Fibroblast of pulmonary artery (primary cell): Measurements from ENCODE around the gene CRCP.

Experiments
- DNase-seq: peaks from one replicate; pipeline ENCODE4 v3.0.0-alpha.2; 2010; ENCODE audit warnings: low read depth
- H3K4me3 ChIP-seq: replicated peaks from 2 replicates; pipeline ENCODE4 v1.5.1; 2011; ENCODE audit warnings: low read depth, mild to moderate bottlenecking, control low read depth, low read length, moderate library complexity
- TF ChIP-seq, protein P1 (sequence below): IDR thresholded peaks from 2 replicates; pipeline ENCODE4 v1.5.1; 2011; ENCODE audit warnings: mild to moderate bottlenecking, control low read depth, low read length, inconsistent platforms; ENCODE audit errors: missing control alignments

The CRCP gene

DNA sequence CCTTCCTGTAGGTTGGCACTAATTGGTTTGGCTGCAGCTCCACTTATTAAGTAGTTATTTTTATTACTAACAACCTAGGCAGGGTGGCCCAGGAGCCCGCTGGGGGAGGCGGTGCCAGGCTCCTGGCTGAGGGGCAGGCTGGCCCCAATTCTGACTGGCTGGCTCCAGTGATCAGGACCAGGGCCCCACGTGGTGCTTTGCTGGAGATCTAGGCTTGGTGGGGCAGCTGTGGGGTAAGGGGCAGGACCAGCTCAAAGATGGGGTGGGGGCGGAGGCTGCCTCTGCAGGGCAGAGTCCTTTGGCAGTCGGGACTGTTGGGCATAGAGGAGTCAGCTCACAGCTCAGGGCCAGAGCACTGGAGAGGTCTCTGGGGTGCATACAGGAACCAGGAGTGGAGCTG lies 36.6 kb upstream of the CRCP start:
- H3K4me3 ChIP-seq: no peak overlapping the region
- no peak for DNase-seq
- TF ChIP-seq, protein P1, sequence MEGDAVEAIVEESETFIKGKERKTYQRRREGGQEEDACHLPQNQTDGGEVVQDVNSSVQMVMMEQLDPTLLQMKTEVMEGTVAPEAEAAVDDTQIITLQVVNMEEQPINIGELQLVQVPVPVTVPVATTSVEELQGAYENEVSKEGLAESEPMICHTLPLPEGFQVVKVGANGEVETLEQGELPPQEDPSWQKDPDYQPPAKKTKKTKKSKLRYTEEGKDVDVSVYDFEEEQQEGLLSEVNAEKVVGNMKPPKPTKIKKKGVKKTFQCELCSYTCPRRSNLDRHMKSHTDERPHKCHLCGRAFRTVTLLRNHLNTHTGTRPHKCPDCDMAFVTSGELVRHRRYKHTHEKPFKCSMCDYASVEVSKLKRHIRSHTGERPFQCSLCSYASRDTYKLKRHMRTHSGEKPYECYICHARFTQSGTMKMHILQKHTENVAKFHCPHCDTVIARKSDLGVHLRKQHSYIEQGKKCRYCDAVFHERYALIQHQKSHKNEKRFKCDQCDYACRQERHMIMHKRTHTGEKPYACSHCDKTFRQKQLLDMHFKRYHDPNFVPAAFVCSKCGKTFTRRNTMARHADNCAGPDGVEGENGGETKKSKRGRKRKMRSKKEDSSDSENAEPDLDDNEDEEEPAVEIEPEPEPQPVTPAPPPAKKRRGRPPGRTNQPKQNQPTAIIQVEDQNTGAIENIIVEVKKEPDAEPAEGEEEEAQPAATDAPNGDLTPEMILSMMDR: no peak

DNA sequence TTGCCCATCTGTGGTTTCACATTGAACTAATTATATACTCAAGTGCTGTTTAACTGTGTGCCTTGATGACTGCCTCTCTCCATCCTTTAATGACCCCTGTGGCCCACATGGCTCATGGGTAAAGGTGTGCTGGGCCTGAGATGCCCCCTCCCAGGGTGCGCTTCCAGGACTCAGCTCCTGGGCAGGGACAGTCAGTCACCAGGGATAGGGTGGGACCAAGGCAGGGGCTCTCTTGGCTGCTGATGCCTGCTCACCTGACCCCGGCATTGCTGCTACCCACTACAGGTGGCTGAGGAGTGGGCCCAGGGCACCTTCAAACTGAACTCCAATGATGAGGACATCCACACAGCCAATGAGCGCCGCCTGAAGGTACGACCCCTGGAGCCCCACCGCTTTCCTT lies 32.6 kb upstream of the CRCP start:
- no peak overlapping the region for H3K4me3 ChIP-seq
- TF ChIP-seq, protein P1: no peak
- no peak for DNase-seq

DNA sequence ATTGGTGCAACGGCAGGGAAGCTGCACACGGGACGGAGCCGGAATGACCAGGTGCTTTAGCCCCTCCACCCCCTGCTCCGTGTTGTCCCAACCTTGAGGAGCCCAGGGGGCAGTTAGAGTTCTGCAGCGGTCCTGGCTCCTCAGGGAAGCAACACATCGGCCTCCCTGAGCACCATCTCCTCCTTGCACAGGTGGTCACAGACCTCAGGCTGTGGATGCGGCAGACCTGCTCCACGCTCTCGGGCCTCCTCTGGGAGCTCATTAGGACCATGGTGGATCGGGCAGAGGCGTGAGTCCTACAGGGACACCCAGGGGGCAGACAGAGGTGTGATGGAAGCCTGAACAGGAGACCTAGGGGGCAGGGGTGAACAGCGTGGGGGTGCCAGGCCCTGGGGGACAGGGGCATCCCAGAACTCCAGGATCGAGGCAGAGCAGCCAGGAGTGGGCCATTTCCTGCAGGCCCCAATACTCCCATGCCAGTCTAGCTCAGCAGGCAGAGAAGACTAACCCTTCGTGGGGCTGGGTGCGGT lies 31.7 kb upstream of the CRCP start:
- no peak overlapping the region for H3K4me3 ChIP-seq
- no peak for DNase-seq
- TF ChIP-seq, protein P1: no peak

DNA sequence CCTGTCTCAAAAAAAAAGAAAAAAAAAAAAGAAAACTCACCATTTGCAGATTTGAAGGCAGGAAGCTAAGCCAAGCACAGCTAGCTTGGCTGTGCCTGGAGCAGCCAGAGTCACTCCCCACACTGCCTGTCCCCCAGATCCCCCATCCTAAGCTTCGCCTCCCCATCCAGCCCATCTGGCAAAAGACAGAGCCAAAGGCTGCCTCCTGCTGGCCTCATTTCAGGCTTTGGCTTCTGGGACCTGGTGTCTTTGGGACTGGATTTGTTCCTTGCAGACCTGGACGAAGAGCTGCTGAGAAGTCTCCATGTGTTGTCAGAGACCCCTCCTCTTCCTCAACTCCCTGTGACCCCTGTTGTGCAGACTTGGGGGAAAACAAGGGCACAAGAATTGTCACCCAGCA lies 31.0 kb upstream of the CRCP start:
- no peak overlapping the region for H3K4me3 ChIP-seq
- no peak for DNase-seq
- TF ChIP-seq, protein P1: peak; percentile 4

DNA sequence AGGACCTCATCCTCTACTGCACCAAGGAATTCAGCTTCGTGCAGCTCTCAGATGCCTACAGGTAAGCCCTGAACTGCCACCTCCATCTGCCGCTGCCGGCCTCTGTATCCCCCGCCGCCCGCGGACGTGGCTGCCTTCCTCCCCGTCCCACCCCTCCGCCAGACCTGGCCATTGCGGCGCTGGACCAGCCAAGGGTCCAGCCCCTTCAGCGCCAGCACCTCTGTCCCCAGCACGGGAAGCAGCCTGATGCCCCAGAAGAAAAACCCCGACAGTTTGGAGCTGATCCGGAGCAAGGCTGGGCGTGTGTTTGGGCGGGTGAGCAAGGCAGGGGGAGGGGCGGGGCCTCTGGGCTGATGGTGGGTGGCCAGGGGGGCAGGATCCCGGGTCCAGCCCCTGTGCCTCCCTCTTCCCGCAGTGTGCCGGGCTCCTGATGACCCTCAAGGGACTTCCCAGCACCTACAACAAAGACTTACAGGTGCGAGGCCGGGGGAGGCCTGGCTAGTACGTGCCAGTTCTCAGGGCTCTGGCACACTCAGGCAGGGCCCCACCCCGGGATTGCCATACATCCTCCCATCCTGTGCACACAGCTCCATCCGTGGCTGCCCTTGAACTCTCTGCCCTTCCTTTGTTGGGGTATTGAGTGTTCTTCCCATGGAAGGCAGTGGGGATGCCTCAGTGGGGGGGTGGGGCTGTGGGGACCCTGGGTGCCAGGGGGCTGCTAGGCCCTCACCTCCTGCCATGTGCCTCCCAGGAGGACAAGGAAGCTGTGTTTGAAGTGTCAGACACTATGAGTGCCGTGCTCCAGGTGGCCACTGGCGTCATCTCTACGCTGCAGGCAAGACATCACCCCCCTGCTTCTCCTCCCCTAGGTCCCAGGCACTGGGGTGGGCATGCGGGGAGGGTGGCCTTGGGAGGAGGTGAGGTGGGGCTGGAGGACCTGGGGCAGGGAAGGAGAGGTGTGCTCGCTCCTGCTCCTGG lies 25.5 kb upstream of the CRCP start:
- no peak for DNase-seq
- TF ChIP-seq, protein P1: no peak
- H3K4me3 ChIP-seq: no peak overlapping the region

DNA sequence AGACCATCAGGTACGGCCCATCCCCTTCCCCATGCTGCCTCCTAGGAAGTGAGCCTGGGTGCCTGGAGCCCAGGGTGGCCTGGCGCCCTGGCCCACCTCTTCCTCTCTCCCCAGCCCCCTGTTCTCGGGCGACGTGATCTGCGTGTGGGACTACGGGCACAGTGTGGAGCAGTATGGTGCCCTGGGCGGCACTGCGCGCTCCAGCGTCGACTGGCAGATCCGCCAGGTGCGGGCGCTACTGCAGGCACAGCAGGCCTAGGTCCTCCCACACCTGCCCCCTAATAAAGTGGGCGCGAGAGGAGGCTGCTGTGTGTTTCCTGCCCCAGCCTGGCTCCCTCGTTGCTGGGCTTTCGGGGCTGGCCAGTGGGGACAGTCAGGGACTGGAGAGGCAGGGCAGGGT lies 22.0 kb upstream of the CRCP start:
- TF ChIP-seq, protein P1: no peak
- no peak for DNase-seq
- no peak overlapping the region for H3K4me3 ChIP-seq

DNA sequence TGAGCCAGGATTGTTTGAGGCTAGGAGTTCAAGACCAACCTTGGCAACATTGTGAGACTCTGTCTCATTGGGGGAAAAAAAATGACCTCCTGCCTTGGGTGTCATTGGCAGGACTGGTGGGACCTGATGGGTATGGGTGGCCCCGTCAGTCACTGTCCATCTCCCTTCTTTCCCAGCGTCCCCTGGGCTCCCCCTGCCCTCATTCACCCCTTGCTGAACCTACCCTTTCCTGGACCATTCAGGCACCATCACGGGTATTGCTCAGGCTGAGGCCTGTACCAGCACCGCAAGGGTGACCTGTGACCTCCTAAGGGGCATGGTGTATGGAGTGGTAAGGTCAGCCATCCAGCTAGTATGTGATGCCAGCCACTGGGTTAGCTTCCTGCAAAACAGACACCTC lies 19.6 kb upstream of the CRCP start:
- H3K4me3 ChIP-seq: no peak overlapping the region
- TF ChIP-seq, protein P1: no peak
- no peak for DNase-seq
